ENCODE data around the gene FGD5.

Gene FGD5

DNA sequence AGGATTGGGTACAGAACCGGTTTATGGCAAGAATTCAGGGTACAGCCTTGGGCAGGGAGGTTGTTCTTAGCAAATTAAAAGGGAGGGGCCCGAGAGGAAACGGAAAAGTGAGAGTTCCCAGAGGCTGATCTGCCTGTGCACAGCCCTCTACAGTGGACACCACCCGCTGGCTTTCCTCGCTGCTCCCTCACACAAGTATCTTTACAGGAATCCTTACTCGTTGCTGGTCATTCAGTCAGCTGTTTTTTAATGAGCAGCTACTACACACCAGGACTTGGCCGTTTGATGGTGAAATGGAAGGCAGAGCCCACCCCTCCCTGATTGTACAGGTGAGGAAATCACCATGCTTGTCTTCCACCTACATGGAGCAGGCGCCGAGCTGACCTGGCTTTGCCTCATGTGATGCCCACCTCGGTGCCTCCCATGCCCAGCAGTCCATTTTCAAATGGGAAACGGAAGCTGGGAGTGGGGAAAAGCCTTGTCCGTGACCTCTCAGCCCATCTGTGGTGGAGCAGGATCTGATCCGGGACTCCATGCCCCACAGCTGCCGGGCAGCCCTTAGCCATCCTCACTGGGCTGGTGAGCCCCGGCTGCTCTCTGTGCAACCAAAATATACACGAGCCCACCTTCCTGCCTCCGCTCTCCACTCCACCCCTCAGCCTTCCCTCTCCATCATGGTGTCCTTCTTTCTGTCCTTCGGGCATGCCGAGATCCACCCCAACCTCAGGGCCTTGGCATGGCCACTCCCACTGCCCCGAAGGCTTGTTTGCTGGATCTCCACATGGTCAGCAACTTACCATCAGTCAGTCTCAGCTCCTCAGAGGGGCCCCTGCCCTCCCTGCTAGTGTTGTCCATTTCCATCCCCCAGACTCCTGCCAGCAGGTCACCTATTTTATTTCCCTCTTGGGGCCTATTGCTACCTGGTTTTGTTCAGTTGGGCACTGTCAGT lies 33.3 kb upstream of the FGD5 start:
- H3K27me3 Mint-ChIP-seq: peaks cover 20% of the 10 kb centered on the region
- no peaks in the 10 kb centered on the region for H3K4me1 Mint-ChIP-seq
- no peak for DNase-seq

DNA sequence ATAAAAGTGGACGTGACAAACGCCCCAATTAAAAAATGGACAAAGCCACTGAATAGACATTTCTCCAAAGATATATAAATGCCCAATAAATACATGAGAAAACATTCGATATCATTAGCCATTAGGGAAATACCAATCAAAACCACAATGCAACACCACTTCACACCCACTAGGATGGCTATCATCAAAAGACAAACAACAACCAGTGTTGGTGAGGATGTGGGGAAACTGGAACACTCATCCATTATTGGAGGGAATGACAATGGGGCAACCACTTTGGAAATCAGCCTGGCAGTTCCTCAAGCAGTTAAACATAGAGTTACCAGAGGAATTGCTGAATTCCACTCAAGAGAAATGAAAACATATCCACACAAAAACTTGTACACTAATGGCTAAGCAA lies 32.4 kb upstream of the FGD5 start:
- H3K27ac Mint-ChIP-seq: no peak overlapping the region
- H3K9me3 Mint-ChIP-seq: no peaks in the 10 kb centered on the region
- peaks cover 29% of the 10 kb centered on the region for H3K27me3 Mint-ChIP-seq
- no peak overlapping the region for H3K4me3 Mint-ChIP-seq
- DNase-seq (no peak), ATAC-seq (no peak)
- H3K4me1 Mint-ChIP-seq: peaks cover 2% of the 10 kb centered on the region

More for the DNA sequence above, 33.3 kb upstream of the FGD5 start:
- no peak overlapping the region for H3K27ac Mint-ChIP-seq
- H3K4me3 Mint-ChIP-seq: no peak overlapping the region
- H3K9me3 Mint-ChIP-seq: no peaks in the 10 kb centered on the region
- ATAC-seq: no peak

DNA sequence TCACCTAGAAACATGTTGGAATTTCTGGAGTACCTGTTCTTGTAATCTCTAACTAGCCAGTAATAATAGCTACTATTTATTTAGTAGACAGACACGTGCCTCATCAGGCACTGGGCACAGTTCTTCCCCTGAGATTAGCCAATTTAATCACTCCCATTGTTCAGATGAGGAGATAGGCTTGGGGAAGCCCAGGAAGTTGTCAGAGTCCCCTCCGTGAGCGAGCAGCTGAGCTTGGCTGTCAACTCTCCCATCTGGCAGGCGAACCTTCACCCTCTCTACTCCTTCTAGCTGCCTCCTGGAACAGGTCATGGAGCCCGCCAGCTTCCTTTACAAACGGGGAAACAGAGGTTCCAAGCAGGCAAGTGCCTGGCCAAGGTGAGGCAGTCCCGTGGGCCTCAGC lies 31.1 kb upstream of the FGD5 start:
- DNase-seq: no peak
- Mint-ChIP-seq H3K27me3 (peaks cover 33% of the 10 kb centered on the region), H3K27ac (no peak overlapping the region), H3K9me3 (no peaks in the 10 kb centered on the region), H3K4me1 (peaks cover 4% of the 10 kb centered on the region), H3K4me3 (no peak overlapping the region)
- no peak for ATAC-seq

DNA sequence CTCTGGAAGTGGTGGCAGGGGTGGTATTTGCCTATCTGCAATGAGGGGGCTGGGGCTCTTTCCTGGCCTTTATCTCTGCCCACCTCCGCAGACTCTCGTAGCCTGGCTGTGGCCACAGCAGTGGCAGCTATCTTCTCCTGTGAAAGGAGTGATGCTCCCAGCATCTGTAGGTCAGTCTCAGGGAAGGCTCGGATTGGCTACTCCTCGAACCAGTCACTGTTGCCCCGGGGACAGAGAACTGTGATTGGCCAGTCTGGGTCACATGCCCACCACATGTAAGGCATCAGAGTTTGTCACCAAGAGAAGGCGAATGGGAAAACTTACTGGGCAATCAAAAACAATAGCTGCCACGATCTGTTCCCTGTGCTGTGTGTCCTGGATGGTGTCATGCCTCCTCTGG lies 30.1 kb upstream of the FGD5 start:
- Mint-ChIP-seq H3K27ac (no peak overlapping the region), H3K27me3 (peaks cover 37% of the 10 kb centered on the region), H3K9me3 (no peaks in the 10 kb centered on the region)

DNA sequence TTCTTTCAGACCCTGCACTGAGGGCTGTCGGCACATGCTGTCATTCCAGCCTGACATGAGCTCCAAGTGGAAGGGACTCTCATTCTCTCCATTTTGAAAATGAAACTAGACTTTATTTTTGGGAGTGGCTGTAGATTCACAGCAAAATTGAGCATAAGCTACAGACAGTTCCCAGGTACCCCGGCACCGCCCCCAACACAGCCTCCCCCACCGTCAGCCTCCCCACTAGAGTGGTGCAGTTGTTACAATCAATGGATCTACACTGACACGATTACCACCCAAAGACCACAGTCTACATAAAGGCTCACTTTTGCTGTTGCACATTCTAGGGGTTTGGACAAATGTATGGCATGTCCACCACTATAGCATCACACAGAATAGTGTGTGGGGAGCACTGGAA lies 29.5 kb upstream of the FGD5 start:
- Mint-ChIP-seq H3K9me3 (no peaks in the 10 kb centered on the region), H3K27me3 (peaks cover 37% of the 10 kb centered on the region), H3K4me3 (no peak overlapping the region), H3K4me1 (peaks cover 4% of the 10 kb centered on the region), H3K27ac (peak overlapping the region in 1 of 2 donors; percentile 4)
- no peak for DNase-seq
- no peak for ATAC-seq

More for the DNA sequence above, 30.1 kb upstream of the FGD5 start:
- DNase-seq (no peak), ATAC-seq (no peak)
- peaks cover 4% of the 10 kb centered on the region for H3K4me1 Mint-ChIP-seq
- H3K4me3 Mint-ChIP-seq: no peak overlapping the region

DNA sequence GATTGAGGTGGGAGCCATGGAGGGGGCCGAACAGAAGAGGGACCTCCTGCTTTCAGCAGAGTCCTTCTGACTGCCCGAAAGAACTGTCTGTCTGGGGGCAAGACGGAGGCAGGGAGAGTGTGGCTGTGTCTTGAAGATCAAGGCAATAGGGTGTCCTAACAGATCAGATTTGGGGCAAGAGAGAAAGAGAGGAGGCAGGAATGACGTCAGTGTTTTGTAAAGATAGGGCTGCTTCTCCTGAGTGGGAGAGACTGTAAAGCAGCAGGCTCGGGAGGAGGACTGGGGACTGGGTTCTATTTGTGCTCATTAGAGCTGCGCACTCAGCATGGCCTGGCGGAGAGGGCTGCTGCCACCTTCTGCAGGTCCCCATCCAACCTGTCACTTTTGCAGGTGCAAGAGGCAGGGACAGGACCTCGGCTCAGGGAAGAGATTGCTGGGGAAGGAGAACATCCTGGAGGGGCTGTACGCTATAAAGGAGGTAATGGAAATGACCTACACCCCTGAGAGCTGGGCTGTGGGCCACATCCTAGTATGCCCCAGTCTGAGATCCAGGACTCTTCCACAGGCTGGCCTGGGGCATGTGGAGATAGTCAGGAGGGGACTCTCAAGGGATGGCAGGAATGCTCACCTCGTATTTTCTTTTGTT lies 29.0 kb upstream of the FGD5 start:
- DNase-seq (no peak), ATAC-seq (no peak)
- Mint-ChIP-seq H3K4me1 (peaks cover 4% of the 10 kb centered on the region), H3K4me3 (no peak overlapping the region), H3K9me3 (no peaks in the 10 kb centered on the region), H3K27me3 (peaks cover 37% of the 10 kb centered on the region), H3K27ac (no peak overlapping the region)

DNA sequence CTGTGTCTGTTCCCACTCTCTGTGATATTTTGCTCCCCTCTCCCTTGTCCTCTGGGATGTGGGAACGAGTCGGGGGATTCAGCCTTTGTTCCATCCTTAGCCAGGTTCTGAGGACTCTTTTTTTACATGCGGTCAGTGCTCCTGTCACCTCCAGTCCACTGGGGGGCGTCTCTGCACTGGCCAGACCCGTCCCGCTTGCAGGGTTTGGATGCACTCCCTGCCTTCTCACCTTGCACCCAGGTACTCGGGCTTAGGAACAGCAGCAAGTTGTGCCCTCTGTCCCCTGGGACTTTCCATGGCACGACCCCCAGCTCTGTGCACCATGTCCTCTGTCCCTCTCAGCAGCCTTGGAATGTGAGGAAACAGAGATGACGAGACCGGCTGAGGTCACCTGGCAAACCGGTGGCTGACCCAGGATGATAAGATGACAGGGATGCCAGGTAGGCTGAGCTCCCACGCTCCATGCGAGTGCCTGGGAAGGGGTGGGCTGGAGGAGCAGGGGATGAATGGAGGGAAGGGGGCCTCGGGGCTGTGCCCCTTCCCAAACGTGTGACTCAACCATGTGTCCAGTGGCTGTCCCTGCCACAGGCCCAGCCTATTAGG lies 27.3 kb upstream of the FGD5 start:
- Mint-ChIP-seq H3K4me1 (peaks cover 4% of the 10 kb centered on the region), H3K27me3 (peaks cover 37% of the 10 kb centered on the region), H3K27ac (no peak overlapping the region), H3K4me3 (no peak overlapping the region), H3K9me3 (no peaks in the 10 kb centered on the region)
- DNase-seq (peak; percentile 46 to 54), ATAC-seq (peak; percentile 78)

DNA sequence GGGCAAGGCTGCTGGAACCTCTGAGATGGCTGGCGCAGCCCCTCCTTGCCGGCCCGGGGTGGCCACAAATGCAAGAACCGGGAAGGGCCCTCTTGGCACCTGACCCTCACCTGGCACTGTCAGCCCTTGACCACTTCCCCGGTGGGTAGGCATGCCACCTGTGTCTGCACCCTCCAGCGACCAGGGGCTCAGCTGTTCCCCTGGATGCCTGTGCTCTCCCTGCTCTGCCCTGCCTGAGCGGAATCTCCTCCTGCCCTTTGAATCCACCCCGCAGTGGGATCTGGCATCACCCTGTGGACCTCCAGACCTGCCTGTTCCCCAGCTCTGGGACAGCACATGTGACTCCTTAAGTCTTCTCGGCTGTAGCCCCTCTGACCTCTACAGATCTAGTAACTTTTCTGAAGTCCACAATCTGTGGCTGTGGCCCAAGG lies 26.1 kb upstream of the FGD5 start:
- Mint-ChIP-seq H3K27ac (no peak overlapping the region), H3K27me3 (peaks cover 35% of the 10 kb centered on the region), H3K4me1 (peaks cover 4% of the 10 kb centered on the region), H3K9me3 (no peaks in the 10 kb centered on the region), H3K4me3 (no peak overlapping the region)
- ATAC-seq: no peak
- DNase-seq: no peak

DNA sequence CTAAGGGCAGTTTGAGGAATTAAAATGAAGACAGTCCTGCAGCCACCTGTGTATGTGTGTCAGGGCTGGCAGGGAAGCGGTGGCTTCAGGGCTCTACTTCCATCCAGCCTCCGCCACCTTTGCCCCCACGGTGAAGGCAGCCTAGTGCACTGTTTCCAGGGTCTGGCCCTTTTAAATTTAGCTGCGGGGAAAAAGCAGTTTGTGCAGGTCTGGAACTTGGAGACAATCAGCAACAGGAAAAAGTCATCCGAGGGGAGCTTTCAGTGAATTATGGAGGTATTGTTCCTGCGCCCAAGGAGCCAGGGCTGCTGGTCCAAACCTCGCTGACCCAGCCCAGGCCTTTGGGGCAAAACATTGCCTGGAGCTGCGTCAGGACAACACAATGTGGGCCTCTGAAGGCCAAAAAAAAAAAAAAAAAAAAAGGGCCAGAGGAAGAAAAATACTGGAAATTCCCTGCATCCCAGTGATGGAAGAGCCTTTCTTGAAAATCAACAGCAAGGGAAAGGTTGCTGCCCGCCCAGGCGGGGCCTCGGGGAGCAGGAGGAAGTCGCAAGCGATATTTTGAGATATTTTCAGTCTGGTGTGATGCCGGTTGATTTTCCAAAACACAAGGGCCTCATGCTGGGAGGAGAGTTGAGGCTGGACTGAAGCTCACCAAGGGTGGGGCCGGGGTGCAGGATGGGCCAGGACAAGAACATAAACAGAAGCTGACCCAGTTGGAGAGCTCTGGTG lies 25.5 kb upstream of the FGD5 start:
- ATAC-seq: no peak
- H3K27ac Mint-ChIP-seq: no peak overlapping the region
- H3K4me1 Mint-ChIP-seq: peaks cover 4% of the 10 kb centered on the region
- H3K27me3 Mint-ChIP-seq: peaks cover 30% of the 10 kb centered on the region
- H3K4me3 Mint-ChIP-seq: no peak overlapping the region
- DNase-seq: no peak
- H3K9me3 Mint-ChIP-seq: no peaks in the 10 kb centered on the region

DNA sequence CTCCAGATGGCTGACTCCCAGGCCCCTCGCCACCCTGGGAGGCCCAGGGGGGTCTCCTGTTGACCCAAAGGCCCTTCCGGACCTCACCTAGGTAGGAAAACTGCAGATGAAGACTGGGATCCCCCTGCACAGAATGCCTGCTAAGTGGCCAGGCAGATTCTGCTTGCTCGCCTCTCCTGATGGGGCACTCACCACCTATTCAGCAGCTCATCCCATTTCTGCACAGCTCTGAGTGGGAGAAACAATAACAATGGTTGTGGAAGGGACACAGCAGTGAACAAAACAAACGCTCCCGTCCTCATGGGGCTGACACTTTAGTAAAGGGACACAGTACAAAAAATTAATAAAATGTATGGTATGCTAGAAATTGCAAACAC lies 24.9 kb upstream of the FGD5 start:
- DNase-seq: no peak
- no peak overlapping the region for H3K4me3 Mint-ChIP-seq
- no peak overlapping the region for H3K27ac Mint-ChIP-seq
- peaks cover 4% of the 10 kb centered on the region for H3K4me1 Mint-ChIP-seq
- ATAC-seq: no peak
- peaks cover 30% of the 10 kb centered on the region for H3K27me3 Mint-ChIP-seq
- H3K9me3 Mint-ChIP-seq: no peaks in the 10 kb centered on the region

DNA sequence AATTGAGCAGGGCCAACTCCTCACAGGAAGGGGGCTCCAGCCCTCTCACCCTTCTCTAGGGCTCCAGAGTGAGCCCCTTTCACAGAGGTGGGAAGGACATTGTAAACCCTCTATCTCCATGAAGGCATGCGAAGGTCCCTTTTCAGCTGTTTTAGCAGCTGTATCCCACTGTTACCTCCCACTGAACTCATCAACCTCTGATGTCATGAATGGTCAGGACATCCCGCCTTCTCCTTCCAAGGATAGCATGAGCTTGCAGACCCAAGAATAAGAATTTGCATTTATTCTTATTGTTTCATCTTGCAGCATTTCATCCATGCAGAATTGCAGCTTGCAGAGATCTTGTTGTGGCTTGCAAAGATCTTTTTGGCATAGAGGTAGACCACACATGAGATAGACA lies 24.3 kb upstream of the FGD5 start:
- Mint-ChIP-seq H3K27ac (no peak overlapping the region), H3K4me1 (peaks cover 4% of the 10 kb centered on the region), H3K9me3 (no peaks in the 10 kb centered on the region), H3K4me3 (no peak overlapping the region), H3K27me3 (peaks cover 27% of the 10 kb centered on the region)
- ATAC-seq (no peak), DNase-seq (no peak)

DNA sequence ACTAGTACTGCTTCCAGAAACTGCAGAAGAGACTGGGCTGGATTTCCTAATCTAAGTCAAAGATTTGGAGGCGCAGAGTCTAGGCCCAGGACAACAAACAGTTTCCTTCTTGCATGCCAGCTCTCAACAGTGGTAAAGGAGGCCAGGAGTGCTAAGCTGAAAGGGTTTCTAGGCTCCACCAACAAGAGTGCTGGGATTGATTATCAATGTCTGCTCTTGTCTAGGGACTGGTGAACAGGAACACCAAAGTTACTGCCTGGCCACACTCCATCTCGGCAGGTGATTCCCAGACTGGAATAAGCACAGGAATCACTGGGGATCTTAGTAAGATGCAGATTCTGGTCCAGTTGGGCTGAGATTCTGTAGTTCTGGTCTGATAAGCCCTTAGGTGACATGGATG lies 22.8 kb upstream of the FGD5 start:
- Mint-ChIP-seq H3K4me1 (peaks cover 4% of the 10 kb centered on the region), H3K4me3 (no peak overlapping the region), H3K27ac (no peak overlapping the region), H3K27me3 (peaks cover 12% of the 10 kb centered on the region), H3K9me3 (no peaks in the 10 kb centered on the region)
- ATAC-seq (no peak), DNase-seq (no peak)

DNA sequence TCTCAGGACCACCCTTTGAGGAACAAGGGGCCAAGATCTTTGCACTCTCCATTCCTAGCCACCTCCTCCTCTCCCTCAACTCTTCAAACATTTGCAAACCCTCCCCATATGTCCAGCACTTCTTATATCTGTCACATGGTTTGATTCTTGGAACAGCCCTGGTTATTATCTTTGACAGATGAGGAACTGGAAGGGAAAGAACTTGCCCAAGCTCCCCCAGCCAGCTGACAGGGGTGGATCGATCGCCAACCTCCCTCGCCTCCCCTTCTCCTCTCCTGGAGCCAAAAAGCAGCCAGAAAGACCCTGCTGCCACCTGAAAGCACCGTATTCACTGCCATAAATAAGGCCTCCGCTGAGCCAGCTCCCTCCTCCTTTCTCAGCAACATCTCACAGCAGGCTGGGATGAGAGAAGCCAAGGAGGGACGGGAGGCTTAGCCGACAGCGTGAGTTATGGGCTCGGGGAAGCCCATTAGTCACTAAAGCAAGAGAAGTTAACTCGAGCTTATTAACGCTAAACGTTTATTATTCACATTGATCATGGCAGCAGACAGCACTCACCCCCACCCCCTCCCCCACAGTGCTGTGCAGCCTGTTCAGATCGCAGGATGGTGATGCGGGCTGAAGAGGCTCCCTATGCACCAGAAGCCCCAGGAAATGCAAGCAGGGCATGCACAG lies 22.2 kb upstream of the FGD5 start:
- peaks cover 1% of the 10 kb centered on the region for H3K4me1 Mint-ChIP-seq
- no peaks in the 10 kb centered on the region for H3K9me3 Mint-ChIP-seq
- H3K4me3 Mint-ChIP-seq: no peak overlapping the region
- DNase-seq: no peak
- peaks cover 6% of the 10 kb centered on the region for H3K27me3 Mint-ChIP-seq
- no peak overlapping the region for H3K27ac Mint-ChIP-seq
- no peak for ATAC-seq

DNA sequence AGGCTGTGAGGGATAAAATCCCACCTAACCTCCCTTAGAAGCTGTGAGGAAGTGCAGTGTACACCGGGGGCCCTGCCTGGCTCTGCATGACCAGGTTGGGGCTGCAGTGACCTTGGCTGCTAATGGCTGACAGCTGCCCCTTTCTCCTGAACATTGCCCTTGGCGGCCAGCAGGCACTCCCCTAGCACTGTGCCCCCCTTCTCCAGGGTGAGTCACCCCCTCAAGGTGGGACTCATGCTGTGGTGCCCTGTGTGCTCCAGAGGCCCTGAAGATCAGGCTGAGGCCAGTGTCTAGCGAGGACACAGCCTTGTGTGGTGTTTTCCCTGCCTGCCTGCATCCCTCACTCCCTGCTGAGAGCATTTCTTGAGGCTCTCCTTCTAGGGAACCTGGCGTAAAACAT lies 21.0 kb upstream of the FGD5 start:
- no peak overlapping the region for H3K4me3 Mint-ChIP-seq
- no peak overlapping the region for H3K27ac Mint-ChIP-seq
- H3K27me3 Mint-ChIP-seq: peaks cover 4% of the 10 kb centered on the region
- H3K4me1 Mint-ChIP-seq: no peaks in the 10 kb centered on the region
- ATAC-seq (no peak), DNase-seq (no peak)
- no peaks in the 10 kb centered on the region for H3K9me3 Mint-ChIP-seq

DNA sequence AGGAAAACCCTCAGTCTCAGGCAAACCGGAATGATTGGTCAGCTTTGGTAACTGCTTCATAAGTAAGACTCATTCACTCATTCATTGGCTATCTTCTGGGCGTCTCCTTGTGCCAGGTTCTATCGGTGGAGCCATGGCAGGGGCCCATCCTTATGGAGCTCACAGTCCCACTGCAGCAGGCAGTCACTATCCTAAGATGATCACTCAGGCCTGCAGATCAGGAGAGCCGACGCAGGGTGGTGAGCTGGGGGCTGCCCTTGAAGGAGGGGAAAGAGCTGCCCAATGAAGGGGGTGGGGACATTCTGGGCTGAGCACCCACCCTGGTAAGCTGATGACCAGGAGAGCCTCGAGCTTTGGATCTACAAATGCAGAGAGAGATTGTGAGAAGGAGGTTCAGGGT lies 20.5 kb upstream of the FGD5 start:
- Mint-ChIP-seq H3K27ac (no peak overlapping the region), H3K9me3 (no peaks in the 10 kb centered on the region), H3K27me3 (peaks cover 5% of the 10 kb centered on the region), H3K4me3 (no peak overlapping the region), H3K4me1 (no peaks in the 10 kb centered on the region)
- ATAC-seq (no peak), DNase-seq (no peak)
